ES-I3 (cell line): Measurements from ENCODE around the gene PRPF40A.

Experiments used
- H3K36me3 ChIP-seq: 2 replicates; pipeline ENCODE4 v1.6.1; 2013; ENCODE audit warnings: mild to moderate bottlenecking, low read length, control low read depth, moderate library complexity; ENCODE audit not compliant: insufficient read depth
- H3K4me1 ChIP-seq: 2 replicates; pipeline ENCODE4 v1.6.1; 2013; ENCODE audit warnings: mild to moderate bottlenecking, control low read depth, low read length; ENCODE audit not compliant: insufficient read depth
- H3K9ac ChIP-seq: 2 replicates; pipeline ENCODE4 v1.6.1; 2013; ENCODE audit warnings: low read depth, mild to moderate bottlenecking, low read length, moderate library complexity
- H3K9me3 ChIP-seq: 2 replicates; pipeline ENCODE4 v1.6.1; 2013; ENCODE audit warnings: mild to moderate bottlenecking, low read length, moderate library complexity; ENCODE audit not compliant: control insufficient read depth, insufficient read depth

The PRPF40A gene

GRCh38 chr2:152629202-152629601, 88.1 kb downstream of the PRPF40A start:
- peaks cover 7% of the 10 kb centered on the region for H3K36me3 ChIP-seq
- no peaks in the 10 kb centered on the region for H3K4me1 ChIP-seq
- H3K9ac ChIP-seq, result no peak overlapping the region
- no peaks in the 10 kb centered on the region for H3K9me3 ChIP-seq

- no peak overlapping the region for H3K9ac ChIP-seq
- no peaks in the 10 kb centered on the region for H3K9me3 ChIP-seq
- no peaks in the 10 kb centered on the region for H3K4me1 ChIP-seq
- peaks cover 7% of the 10 kb centered on the region for H3K36me3 ChIP-seq
Observed at GRCh38 chr2:152627351-152627957, 89.8 kb downstream of the PRPF40A start.

GRCh38 chr2:152626911-152627339, 90.3 kb downstream of the PRPF40A start:
- no peaks in the 10 kb centered on the region for H3K9me3 ChIP-seq
- H3K4me1 ChIP-seq, result no peaks in the 10 kb centered on the region
- peaks cover 7% of the 10 kb centered on the region for H3K36me3 ChIP-seq
- no peak overlapping the region for H3K9ac ChIP-seq

GRCh38 chr2:152624805-152625204, 92.5 kb downstream of the PRPF40A start:
- Histone ChIP-seq H3K9me3 (no peaks in the 10 kb centered on the region), H3K36me3 (peaks cover 7% of the 10 kb centered on the region), H3K4me1 (no peaks in the 10 kb centered on the region), H3K9ac (no peak overlapping the region)

GRCh38 chr2:152623775-152624174, 93.5 kb downstream of the PRPF40A start:
- Histone ChIP-seq H3K9ac (no peak overlapping the region), H3K36me3 (peaks cover 13% of the 10 kb centered on the region), H3K4me1 (no peaks in the 10 kb centered on the region), H3K9me3 (no peaks in the 10 kb centered on the region)

- Histone ChIP-seq H3K9me3 (no peaks in the 10 kb centered on the region), H3K9ac (no peak overlapping the region), H3K4me1 (no peaks in the 10 kb centered on the region), H3K36me3 (peaks cover 9% of the 10 kb centered on the region)
Observed at GRCh38 chr2:152623076-152623740, 94.1 kb downstream of the PRPF40A start.

- peaks cover 9% of the 10 kb centered on the region for H3K36me3 ChIP-seq
- no peak overlapping the region for H3K9ac ChIP-seq
- no peaks in the 10 kb centered on the region for H3K9me3 ChIP-seq
- H3K4me1 ChIP-seq, result no peaks in the 10 kb centered on the region
Observed at GRCh38 chr2:152622219-152622618, 95.0 kb downstream of the PRPF40A start.

GRCh38 chr2:152620985-152621384, 96.3 kb downstream of the PRPF40A start:
- Histone ChIP-seq H3K9me3 (no peaks in the 10 kb centered on the region), H3K9ac (no peak overlapping the region), H3K4me1 (no peaks in the 10 kb centered on the region), H3K36me3 (peaks cover 9% of the 10 kb centered on the region)

- H3K9me3 ChIP-seq, result no peaks in the 10 kb centered on the region
- H3K9ac ChIP-seq, result no peak overlapping the region
- peaks cover 12% of the 10 kb centered on the region for H3K36me3 ChIP-seq
- H3K4me1 ChIP-seq, result no peaks in the 10 kb centered on the region
Observed at GRCh38 chr2:152620208-152620607, 97.1 kb downstream of the PRPF40A start.

- Histone ChIP-seq H3K36me3 (peaks cover 21% of the 10 kb centered on the region), H3K4me1 (no peaks in the 10 kb centered on the region), H3K9me3 (no peaks in the 10 kb centered on the region), H3K9ac (no peak overlapping the region)
Observed at GRCh38 chr2:152618193-152618564, 99.1 kb downstream of the PRPF40A start.

- peaks cover 21% of the 10 kb centered on the region for H3K36me3 ChIP-seq
- no peaks in the 10 kb centered on the region for H3K4me1 ChIP-seq
- no peak overlapping the region for H3K9ac ChIP-seq
- no peaks in the 10 kb centered on the region for H3K9me3 ChIP-seq
Observed at GRCh38 chr2:152617456-152618192, 99.6 kb downstream of the PRPF40A start.

GRCh38 chr2:152615177-152615576, 102.1 kb downstream of the PRPF40A start:
- Histone ChIP-seq H3K9ac (no peak overlapping the region), H3K4me1 (no peaks in the 10 kb centered on the region), H3K9me3 (no peaks in the 10 kb centered on the region), H3K36me3 (peaks cover 21% of the 10 kb centered on the region)

- no peaks in the 10 kb centered on the region for H3K4me1 ChIP-seq
- H3K36me3 ChIP-seq, result peaks cover 12% of the 10 kb centered on the region
- no peak overlapping the region for H3K9ac ChIP-seq
Observed at GRCh38 chr2:152613235-152613634, 104.0 kb downstream of the PRPF40A start.

GRCh38 chr2:152611458-152612231, 105.6 kb downstream of the PRPF40A start:
- Histone ChIP-seq H3K36me3 (peaks cover 12% of the 10 kb centered on the region), H3K9me3 (no peaks in the 10 kb centered on the region), H3K4me1 (no peaks in the 10 kb centered on the region), H3K9ac (no peak overlapping the region)

More at GRCh38 chr2:152613235-152613634, 104.0 kb downstream of the PRPF40A start:
- H3K9me3 ChIP-seq, result no peaks in the 10 kb centered on the region
